Kidney tubule cell (primary cell): ENCODE measurements around the gene TMEM212.

Experiments
- DNase-seq: peaks from one replicate; pipeline ENCODE4 v3.0.0-alpha.2; 2018; ENCODE audit warnings: low spot score

TMEM212 gene

GRCh38 chr3:171842864-171843518, at the start of gene TMEM212:
TMEM212 (plus strand) TSS chr3:171843349; CDS start chr3:171843384, 35 bp downstream.
- peak; percentile 64 for DNase-seq

GRCh38 chr3:171796625-171797264, 46.4 kb upstream of the TMEM212 start:
- DNase-seq: no peak

GRCh38 chr3:171797265-171797679, 45.9 kb upstream of the TMEM212 start:
- DNase-seq: no peak

- no peak for DNase-seq
Measured at GRCh38 chr3:171797873-171798272, 45.3 kb upstream of the TMEM212 start.

- DNase-seq: peak; percentile 38
Measured at GRCh38 chr3:171799501-171799900, 43.6 kb upstream of the TMEM212 start.

GRCh38 chr3:171801738-171802589, 41.2 kb upstream of the TMEM212 start:
- peak; percentile 88 for DNase-seq

- DNase-seq: no peak
Measured at GRCh38 chr3:171802590-171802956, 40.6 kb upstream of the TMEM212 start.

- no peak for DNase-seq
Measured at GRCh38 chr3:171803044-171803443, 40.1 kb upstream of the TMEM212 start.

GRCh38 chr3:171804618-171805389, 38.3 kb upstream of the TMEM212 start:
- no peak for DNase-seq

GRCh38 chr3:171805687-171806086, 37.5 kb upstream of the TMEM212 start:
- no peak for DNase-seq

- DNase-seq: peak; percentile 39
Measured at GRCh38 chr3:171806200-171807128, 36.7 kb upstream of the TMEM212 start.

- DNase-seq: no peak
Measured at GRCh38 chr3:171807129-171807675, 35.9 kb upstream of the TMEM212 start.

- DNase-seq: no peak
Measured at GRCh38 chr3:171807806-171808205, 35.3 kb upstream of the TMEM212 start.

- no peak for DNase-seq
Measured at GRCh38 chr3:171809611-171809860, 33.6 kb upstream of the TMEM212 start.

- DNase-seq: peak; percentile 88
Measured at GRCh38 chr3:171809861-171810628, 33.1 kb upstream of the TMEM212 start, which contains the start of gene PLD1. PLD1 (minus strand) TSS chr3:171810483; CDS start chr3:171738051, 72,432 bp downstream.

- DNase-seq: no peak
Measured at GRCh38 chr3:171810629-171811294, 32.4 kb upstream of the TMEM212 start.

- DNase-seq: peak; percentile 61
Measured at GRCh38 chr3:171811295-171811912, 31.7 kb upstream of the TMEM212 start.

GRCh38 chr3:171811913-171812335, 31.2 kb upstream of the TMEM212 start:
- no peak for DNase-seq

GRCh38 chr3:171812811-171813210, 30.3 kb upstream of the TMEM212 start:
- DNase-seq: no peak
